NT2/D1 (cell line): Measurements from ENCODE around the gene SV2A.

Experiments used
- SUZ12 ChIP-seq: IDR thresholded peaks from 2 replicates; pipeline ENCODE4 v1.6.1; 2011; ENCODE audit not compliant: insufficient read length, insufficient read depth; ENCODE audit errors: extremely low read depth
- YY1 ChIP-seq: IDR thresholded peaks from 2 replicates; pipeline ENCODE4 v1.6.1; 2011; ENCODE audit not compliant: insufficient read length, insufficient read depth
- ZNF274 ChIP-seq: IDR thresholded peaks from 2 replicates; pipeline ENCODE4 v1.6.1; 2011; ENCODE audit warnings: mild to moderate bottlenecking, low read depth, low read length

GRCh38 chr1:149888247-149888998 lies 29.2 kb downstream of the SV2A start:
- TF ChIP-seq ZNF274 (no peak), YY1 (peak; percentile 64), SUZ12 (no peak)
